SU-DHL-6 (cell line): ENCODE measurements around the gene PRR30.

Source experiments
- EZH2phosphoT487 ChIP-seq: fragments of 200-600 bp; sonication (generic), shearing (Covaris generic); conservative IDR thresholded peaks from 2 replicates; pipeline ENCODE4 v1.6.1; 2018; ENCODE audit warnings: mild to moderate bottlenecking, antibody characterized with exemption, low read length, moderate library complexity, mixed read lengths
- TF ChIP-seq, protein P1 (sequence below): fragments of 200-600 bp; sonication (generic); IDR thresholded peaks from one replicate; pipeline ENCODE4 v1.5.1; 2017; ENCODE audit warnings: antibody characterized with exemption, mild to moderate bottlenecking, low read length, moderate library complexity; ENCODE audit not compliant: insufficient read depth, poor library complexity, severe bottlenecking

DNA sequence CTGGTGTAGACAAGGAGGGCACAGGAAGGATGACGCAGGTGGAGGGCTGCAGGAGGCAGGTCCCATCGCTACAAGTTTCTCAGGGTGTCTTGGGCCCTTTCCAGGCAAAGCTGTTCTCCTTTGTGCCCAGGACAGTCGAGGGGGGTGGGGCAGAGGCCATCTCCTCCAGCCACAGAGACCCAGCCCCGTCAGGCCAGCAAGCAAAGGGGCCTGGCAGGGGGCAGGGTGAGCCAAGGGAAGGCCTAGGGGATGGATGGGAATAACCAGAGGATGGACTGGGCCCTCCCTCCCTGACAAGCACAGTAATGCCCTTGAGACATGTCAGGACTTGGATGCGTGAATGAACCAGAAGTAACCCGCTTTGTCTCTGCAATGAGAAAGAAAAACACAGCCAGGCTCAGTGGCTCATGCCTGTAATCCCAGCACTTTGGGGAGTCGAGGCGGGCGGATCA, 15.9 kb upstream of the PRR30 start:
- TF ChIP-seq, protein P1, sequence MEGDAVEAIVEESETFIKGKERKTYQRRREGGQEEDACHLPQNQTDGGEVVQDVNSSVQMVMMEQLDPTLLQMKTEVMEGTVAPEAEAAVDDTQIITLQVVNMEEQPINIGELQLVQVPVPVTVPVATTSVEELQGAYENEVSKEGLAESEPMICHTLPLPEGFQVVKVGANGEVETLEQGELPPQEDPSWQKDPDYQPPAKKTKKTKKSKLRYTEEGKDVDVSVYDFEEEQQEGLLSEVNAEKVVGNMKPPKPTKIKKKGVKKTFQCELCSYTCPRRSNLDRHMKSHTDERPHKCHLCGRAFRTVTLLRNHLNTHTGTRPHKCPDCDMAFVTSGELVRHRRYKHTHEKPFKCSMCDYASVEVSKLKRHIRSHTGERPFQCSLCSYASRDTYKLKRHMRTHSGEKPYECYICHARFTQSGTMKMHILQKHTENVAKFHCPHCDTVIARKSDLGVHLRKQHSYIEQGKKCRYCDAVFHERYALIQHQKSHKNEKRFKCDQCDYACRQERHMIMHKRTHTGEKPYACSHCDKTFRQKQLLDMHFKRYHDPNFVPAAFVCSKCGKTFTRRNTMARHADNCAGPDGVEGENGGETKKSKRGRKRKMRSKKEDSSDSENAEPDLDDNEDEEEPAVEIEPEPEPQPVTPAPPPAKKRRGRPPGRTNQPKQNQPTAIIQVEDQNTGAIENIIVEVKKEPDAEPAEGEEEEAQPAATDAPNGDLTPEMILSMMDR: no peak
- no peak for TF ChIP-seq EZH2phosphoT487
